NCI-H187 (cell line): ENCODE measurements around the gene TMEM134.

Experiments
- DNase-seq, 2 experiments: peaks; one replicate each; lab custom pipeline; 2025; lab: John Stamatoyannopoulos, UW

Gene TMEM134

GRCh38 chr11:67500831-67501715 lies 32.0 kb upstream of the TMEM134 start:
- DNase-seq: no peak

- DNase-seq: no peak
Observed at GRCh38 chr11:67500484-67500821, 31.4 kb upstream of the TMEM134 start.

- DNase-seq: no peak
Observed at GRCh38 chr11:67499808-67500483, 30.9 kb upstream of the TMEM134 start.

- DNase-seq: no peak
Observed at GRCh38 chr11:67498544-67498972, 29.5 kb upstream of the TMEM134 start.

- DNase-seq: no peak
Observed at GRCh38 chr11:67497656-67498291, 28.7 kb upstream of the TMEM134 start.

- DNase-seq: no peak
Observed at GRCh38 chr11:67496113-67496512, 27.1 kb upstream of the TMEM134 start.

- DNase-seq: no peak
Observed at GRCh38 chr11:67495234-67496005, 26.4 kb upstream of the TMEM134 start.

GRCh38 chr11:67494371-67495233 lies 25.6 kb upstream of the TMEM134 start:
- DNase-seq: no peak

GRCh38 chr11:67493548-67494370 lies 24.7 kb upstream of the TMEM134 start:
- no peak for DNase-seq

GRCh38 chr11:67492801-67493547 lies 23.9 kb upstream of the TMEM134 start:
- no peak for DNase-seq

GRCh38 chr11:67492069-67492727 lies 23.1 kb upstream of the TMEM134 start:
- DNase-seq: no peak

- DNase-seq: no peak
Observed at GRCh38 chr11:67491276-67492068, 22.4 kb upstream of the TMEM134 start.

- DNase-seq: no peak
Observed at GRCh38 chr11:67490727-67491065, 21.6 kb upstream of the TMEM134 start.

- no peak for DNase-seq
Observed at GRCh38 chr11:67489885-67490726, 21.1 kb upstream of the TMEM134 start.

- no peak for DNase-seq
Observed at GRCh38 chr11:67489203-67489884, 20.3 kb upstream of the TMEM134 start.

GRCh38 chr11:67486481-67487195 lies 17.6 kb upstream of the TMEM134 start:
- DNase-seq: no peak
